ELF-1 (cell line): ENCODE data around the gene DDX10.

Experiments
- DNase-seq: peaks from one replicate; pipeline ENCODE4 v3.0.0-alpha.2; 2016; ENCODE audit warnings: low read depth, low spot score

The DDX10 gene

DNA sequence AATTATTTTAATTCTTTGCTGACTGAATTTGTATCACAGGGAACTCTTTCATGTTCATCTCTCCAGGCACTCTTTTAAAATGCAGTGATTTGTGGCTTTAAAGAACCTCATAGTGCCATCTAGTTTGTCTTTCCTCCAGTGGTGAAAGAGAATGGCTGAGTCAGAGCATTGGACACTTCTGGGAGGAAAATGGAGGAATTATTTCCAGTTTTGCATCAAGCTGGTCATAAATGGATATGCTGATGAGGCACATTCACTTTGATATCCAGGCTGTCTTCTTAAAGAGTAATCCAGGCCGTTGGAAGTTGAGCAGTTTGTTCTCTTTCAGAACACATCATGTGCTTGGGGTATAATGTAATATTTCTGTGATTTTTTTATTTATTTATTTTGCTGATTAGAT is 273.7 kb downstream of the DDX10 start:
- DNase-seq = no peak

DNA sequence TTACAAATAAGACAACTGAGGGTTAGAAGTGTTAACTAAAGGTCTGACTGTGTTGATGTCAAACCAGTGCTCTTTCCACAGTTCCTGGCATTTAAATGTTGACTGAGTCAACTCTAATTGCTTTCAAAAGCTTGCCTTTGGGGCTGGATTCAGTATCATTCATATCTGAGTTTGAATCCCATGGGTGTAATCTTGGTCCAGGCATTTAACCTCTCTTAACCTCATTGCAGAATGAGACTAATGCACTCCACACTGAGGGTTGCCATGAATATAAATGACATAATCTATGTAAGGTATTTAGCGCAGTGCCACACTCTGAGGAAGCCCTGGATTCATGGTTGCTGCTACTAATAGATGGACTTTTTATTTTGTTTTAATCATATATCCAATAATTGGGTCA is 274.3 kb downstream of the DDX10 start:
- no peak for DNase-seq

- DNase-seq = no peak
These were observed 279.0 kb downstream of the DDX10 start for GRCh38 chr11:108943853-108944252.

DNA sequence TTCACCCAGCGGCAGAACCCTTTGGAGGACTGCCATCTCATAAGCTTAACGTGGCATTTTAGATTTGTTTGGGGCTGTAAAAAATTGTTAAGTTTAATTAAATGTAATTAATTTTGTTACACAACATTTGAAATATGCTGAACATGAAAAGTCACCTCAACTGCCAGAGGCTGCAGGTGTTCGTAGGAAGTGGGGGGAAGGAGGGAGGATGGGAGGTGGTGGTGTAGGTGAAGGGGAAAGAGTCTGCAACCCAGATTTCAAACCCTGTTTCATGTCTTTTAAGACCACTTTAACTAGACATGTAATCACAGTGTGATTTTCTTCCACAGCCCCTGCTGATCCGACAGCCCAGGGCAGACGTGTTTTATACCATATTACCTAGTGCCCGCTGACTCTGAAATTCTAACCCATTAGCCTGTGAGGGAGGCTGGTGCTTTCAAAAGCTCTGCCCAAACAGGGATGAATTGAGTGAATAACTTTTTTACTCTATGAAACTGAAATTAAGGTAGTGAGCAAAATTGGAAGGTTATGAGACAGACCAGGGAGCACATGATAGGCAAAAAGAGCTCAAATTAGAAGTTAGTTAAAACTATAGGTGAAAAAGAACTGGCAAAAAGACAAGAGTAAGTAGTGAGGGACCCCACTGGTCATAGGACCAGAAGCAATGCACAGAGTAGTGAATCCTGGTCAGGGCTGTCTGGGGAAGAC is 279.8 kb downstream of the DDX10 start:
- DNase-seq = no peak

DNA sequence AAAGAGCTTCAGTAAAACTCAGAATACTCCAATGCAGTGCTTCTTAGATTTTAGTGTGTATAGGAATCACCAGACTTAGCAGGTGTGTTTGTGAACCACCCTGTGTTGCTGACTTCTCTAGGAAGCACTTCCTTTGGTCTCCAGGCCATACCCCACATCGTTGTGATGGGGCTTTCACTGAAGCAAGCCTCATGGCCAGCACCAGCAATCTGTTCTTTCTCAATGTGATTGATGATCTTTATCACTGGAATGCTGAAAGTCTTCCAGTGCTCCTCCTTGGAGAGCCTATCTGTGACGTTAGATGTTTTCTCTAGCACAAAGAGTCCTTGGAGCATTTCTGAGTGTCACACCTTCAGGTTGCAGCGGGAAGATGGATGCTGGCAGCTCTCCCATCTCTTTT is 280.5 kb downstream of the DDX10 start:
- peak; percentile 16 for DNase-seq

DNA sequence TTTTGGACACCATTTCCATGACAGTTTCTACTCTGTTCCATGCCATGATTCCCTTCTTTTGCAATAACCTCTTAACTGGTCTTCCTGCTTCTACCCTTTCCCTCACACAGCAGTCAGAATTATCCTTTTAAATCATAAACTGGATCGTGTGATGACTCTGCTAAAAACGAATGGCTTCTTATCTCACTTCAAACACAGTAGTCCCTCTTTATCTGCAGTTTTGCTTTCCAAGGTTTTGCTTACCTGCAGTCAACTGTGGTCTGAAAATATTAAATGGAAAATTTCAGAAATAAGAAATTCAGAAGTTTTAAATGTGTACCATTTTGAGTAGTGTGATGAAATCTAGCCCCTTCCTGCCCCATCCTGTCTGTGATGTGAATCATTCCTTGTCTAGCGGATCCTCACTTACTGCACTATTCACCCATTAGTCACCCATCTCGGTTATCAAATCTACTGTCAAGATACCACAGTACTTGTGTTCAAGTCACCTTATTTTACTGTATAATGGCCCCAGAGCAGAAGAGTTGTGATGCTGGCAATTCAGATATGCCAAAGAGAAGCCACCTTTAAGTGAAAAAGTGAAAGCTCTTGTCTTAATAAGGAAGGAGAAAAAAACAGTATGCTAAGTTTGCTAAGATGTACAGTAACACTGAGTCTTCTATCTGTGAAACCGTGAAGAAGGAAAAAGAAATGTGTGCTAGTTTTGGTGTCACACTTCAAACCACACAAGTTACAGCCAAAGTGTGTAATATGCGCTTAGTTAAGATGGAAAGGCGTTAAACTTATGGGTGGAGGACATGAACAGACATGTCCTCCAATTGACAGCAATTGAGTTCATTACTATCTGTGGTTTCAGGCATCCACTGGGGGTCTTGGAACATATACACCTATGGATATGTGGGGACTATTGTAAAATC is 283.0 kb downstream of the DDX10 start:
- no peak for DNase-seq

- DNase-seq = no peak
These were observed 293.7 kb downstream of the DDX10 start for GRCh38 chr11:108958368-108959104.

DNA sequence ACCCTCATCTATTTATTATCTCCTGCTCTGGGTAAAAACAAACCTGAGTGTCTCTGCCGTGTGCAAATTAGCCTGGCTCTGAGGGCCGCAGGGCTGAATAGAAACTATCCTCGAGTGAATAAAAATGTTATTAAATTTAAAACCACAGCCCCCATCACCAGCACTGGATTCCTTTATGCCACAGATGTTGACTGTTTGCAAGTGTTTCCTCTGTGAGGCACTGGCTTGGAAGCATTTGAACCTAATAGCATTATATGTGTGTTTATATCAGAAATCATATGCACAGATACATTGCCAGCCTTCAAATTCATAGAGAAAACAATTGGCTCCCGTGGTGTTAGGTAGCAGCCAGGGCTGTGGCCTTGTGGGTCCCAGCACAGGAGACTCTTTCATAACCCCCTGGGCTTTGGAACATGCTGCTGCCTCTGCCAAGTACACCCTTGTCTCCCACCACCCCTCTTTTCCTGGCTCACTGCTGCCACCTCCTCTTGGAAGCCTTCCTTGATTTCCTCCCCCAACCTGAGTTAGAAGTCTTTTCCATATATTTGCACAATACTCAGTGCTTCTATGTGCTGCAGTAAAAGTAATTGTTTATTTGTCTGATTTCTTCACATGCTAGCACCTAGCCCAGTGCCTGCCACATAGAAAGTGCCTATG is 294.4 kb downstream of the DDX10 start:
- DNase-seq = no peak

DNA sequence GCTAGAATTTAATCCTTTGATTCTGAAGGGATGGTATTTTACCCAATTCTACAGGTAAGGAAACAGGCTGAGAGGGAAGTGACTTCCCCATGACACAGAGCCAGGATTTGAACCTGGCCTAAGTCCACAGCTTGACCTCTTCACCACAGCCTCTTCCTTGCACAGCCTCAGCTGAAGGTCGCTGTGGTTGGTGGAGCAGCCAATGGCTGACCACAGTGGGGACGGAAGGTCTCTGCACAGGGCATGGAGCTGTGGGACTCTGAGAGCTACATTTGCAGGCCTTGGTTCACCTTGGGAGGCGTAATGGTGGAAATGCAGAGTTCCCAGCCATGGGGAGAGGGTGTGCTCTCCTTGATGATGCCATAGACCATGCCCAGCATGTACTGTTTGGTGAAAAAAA is 295.0 kb downstream of the DDX10 start:
- no peak for DNase-seq

- DNase-seq = peak; percentile 44
These were observed 295.6 kb downstream of the DDX10 start for GRCh38 chr11:108960501-108960900.

GRCh38 chr11:108961095-108961494 is 296.2 kb downstream of the DDX10 start:
- DNase-seq = no peak

- no peak for DNase-seq
These were observed 298.2 kb downstream of the DDX10 start for GRCh38 chr11:108963118-108963517.

DNA sequence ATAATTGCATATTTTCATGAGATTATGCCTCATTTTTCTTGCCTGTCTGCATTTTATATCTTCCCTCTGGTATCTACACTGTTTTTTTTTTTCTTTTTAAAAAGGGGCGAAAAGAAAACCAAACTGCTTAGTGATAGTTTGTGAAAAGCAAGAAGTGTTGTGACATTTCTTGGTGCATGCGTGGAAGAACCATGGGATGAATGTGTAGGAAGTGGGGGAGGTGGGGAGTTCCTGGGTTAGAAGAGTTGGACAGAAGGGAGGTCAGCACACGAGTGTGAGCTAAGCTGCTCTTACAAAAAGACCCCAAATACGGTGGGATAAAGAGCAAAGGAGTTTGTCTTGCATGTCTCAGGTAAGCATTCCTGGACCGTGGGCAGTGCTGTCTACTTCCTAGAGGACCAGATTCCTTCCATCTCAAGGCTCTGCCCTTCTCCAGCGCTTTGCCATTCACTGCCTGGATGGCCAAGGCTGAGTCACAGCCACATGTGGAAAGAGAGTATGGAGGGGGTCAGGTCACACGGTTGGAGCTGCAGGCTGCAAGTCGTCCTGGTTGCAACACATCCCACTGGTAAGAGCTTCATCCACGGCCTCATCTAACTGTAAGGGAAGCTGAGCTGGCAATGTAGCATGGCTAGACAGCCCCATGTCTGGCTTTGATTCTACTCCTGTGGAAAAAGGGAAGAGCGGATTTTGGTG is 300.6 kb downstream of the DDX10 start:
- DNase-seq = no peak

DNA sequence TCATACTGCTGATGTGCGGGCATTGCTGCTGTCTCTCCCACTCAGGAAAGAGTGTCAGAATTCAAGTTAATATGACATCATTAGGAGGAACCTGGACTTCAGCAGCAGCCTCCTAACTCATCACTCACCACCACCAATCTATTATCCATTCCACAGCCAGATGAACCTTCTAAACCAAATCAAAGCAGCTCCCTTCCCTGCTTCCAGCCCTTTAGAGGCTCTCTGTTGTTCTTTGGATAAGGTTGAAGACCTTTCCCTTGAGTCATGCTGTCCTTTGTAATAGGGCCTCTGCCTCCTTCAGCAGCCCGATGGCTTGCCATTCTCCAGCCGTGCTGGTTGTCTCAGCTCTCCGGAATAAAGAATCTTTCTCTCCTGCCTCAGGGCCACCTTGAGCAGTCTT is 301.3 kb downstream of the DDX10 start:
- no peak for DNase-seq

DNA sequence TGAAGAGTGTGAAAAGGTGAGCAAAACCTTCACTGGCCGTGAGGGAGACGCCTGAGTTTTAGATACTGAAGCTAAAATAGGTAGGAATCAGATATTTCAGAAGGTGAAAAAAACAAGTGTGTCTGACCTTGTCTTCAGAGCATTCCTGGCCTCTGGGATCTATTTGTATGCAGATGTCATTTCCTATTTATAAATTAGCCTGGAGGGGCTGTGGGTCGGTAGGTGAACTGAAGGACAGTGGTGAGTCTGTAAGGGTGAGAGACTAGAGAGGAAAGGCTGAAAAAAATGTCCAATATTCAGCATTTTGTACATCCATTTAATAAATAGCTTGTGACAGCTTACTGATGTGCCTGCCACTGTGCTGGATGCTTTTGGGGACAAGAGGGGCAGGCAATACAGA is 302.1 kb downstream of the DDX10 start:
- DNase-seq = no peak

- DNase-seq = peak; percentile 26
These were observed 302.7 kb downstream of the DDX10 start for GRCh38 chr11:108967571-108967970.

DNA sequence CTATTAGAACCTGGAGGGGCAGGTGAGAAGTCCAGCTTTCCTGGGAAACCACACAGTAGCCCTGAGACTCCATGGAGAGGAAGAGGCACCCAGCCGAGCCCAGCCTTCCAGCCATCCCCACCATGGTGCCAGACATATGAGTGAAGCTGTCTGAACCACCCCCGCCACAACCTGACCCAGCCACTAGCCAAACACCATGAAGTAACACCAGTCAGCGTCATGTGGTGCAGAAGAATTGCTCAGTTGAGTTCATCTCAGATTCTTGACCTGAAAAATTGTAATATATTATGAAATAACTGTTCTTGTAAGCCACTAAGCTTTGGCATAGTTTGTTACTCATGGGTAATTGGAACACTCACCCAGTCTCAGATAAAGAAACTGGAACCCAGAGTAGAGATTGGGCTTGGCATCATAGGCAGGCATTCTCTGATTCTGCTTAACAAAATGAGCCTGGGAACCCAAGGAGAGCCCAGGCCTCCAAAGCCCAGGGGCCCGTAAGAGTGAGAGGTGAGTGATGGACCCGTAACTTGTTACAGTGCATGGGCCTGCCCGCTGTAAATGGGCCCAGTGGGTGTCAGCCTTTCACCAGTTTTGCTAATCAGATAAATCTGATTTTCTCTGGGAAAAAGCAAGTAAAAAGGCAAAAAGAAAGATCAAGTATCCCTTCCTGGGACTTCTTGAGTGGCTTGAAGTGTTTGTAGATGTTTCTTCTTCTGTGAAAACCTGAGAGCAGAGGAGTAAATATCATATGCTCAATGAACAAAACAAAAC is 305.5 kb downstream of the DDX10 start:
- no peak for DNase-seq

DNA sequence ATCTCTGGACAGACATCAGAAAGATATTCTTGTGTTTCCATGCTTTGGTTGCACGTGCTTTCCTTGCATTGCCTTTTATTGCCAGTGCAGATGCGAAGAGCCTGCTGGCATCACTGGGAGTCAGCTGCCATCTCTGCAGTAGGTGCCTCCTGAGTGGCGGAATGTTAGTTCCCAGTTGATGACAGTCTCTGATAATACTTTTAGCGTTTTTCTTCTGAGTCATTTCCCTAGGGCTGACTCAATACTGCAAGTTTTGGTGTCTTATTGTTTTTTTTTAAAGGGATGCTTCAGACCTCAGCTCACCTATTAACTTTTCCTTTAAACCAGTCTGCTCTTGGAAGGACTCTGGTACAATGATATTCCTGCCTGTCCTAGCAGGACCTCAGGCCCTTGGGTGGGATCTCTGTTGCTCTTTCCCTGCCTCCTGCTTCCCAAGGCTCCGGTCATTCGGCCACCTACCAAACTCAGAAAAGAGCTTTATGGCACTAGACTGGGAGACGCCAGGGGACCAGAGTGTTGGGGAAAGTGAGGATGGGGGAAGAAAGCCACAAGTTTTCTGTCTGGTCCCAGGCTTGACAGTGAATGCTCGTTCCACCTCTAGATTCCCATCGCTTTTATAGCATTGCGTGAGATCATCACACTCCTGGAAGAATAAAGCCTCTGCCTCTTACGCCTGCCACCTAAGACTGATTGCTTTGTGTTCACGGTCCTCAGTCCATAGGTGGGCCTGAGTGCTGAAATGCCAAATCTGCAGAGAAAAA is 308.7 kb downstream of the DDX10 start:
- no peak for DNase-seq

GRCh38 chr11:108975026-108975425 is 310.2 kb downstream of the DDX10 start:
- no peak for DNase-seq

- no peak for DNase-seq
These were observed 310.8 kb downstream of the DDX10 start for GRCh38 chr11:108975641-108976071.
